H1 (cell line): ENCODE measurements around the gene APBB1. TPM values are rescaled to one million over a fixed set of nuclear protein-coding genes. Genes with fewer than 3 reads are reported as not detected.

ENCODE experiments used
- CTCF ChIA-PET: fragments of 300-600 bp; sonication (Branson Sonifier 250); formaldehyde crosslinking; loops from one replicate; lab custom pipeline; 2021; ENCODE audit not compliant: partially characterized antibody; lab: Charles Lee
- POLR2A ChIA-PET: fragments of 300-600 bp; sonication (Branson Sonifier 250); formaldehyde crosslinking; loops from one replicate; lab custom pipeline; 2021; ENCODE audit warnings: inconsistent platforms; ENCODE audit not compliant: partially characterized antibody; lab: Charles Lee
- DNase-seq, 2 experiments: peaks; one replicate each; pipeline versions ENCODE4 v3.0.0 to v3.0.0-alpha.2; 2010 to 2022; ENCODE audit warnings: low spot score in 2 of 2, low read depth in 1 of 2, mixed read lengths in 1 of 2
- FAIRE-seq: peaks from 2 replicates; lab custom pipeline; 2011; peaks lifted over from hg19 to GRCh38; lab: Jason Lieb, UNC
- H2AFZ ChIP-seq: 2 replicates; pipeline ENCODE4 v1.8.1; 2012; ENCODE audit warnings: low read length, inconsistent platforms
- H2AK5ac ChIP-seq: 2 replicates; pipeline ENCODE4 v1.6.1; 2013; ENCODE audit warnings: low read depth, low read length
- H2BK120ac ChIP-seq: replicated peaks from 2 replicates; pipeline ENCODE3; 2013; ENCODE audit warnings: low read depth, low read length, inconsistent platforms
- H2BK12ac ChIP-seq: 2 replicates; pipeline ENCODE4 v1.6.1; 2013; ENCODE audit warnings: low read depth, low read length
- H2BK15ac ChIP-seq: 2 replicates; pipeline ENCODE4 v1.6.1; 2013; ENCODE audit warnings: low read length
- H2BK20ac ChIP-seq: 2 replicates; pipeline ENCODE4 v1.6.1; 2013; ENCODE audit warnings: low read length
- H2BK5ac ChIP-seq: 2 replicates; pipeline ENCODE4 v1.6.1; 2013; ENCODE audit warnings: low read depth, low read length
- H3K14ac ChIP-seq: 2 replicates; pipeline ENCODE4 v1.6.1; 2013; ENCODE audit warnings: inconsistent platforms; ENCODE audit not compliant: insufficient read length
- H3K18ac ChIP-seq: 2 replicates; pipeline ENCODE4 v1.6.1; 2013; ENCODE audit warnings: low read length; ENCODE audit errors: extremely low read depth
- H3K23ac ChIP-seq: 2 replicates; pipeline ENCODE4 v1.6.1; 2013; ENCODE audit warnings: inconsistent platforms; ENCODE audit not compliant: insufficient read length
- H3K23me2 ChIP-seq: 2 replicates; pipeline ENCODE4 v1.6.1; 2013; ENCODE audit warnings: low read depth, low read length
- H3K27ac ChIP-seq: 2 replicates; pipeline ENCODE4 v1.6.1; 2011; ENCODE audit warnings: low read depth, low read length, inconsistent platforms
- H3K27me3 ChIP-seq, 4 experiments: replicated peaks in 1 of 4; 1 replicate in 1 of 4; 2 replicates in 3 of 4; pipeline versions ENCODE4 v1.6.1 to v1.8.1; 2011 to 2013; ENCODE audit warnings: low read length in 3 of 4, mild to moderate bottlenecking in 3 of 4, inconsistent platforms in 2 of 4, mixed read lengths in 2 of 4, moderate library complexity in 1 of 4; ENCODE audit not compliant: control insufficient read depth in 3 of 4, insufficient read depth in 3 of 4; ENCODE audit errors: extremely low read depth in 1 of 4
- H3K36me3 ChIP-seq, 4 experiments: 2 replicates each; pipeline versions ENCODE4 v1.6.1 to v1.8.1; 2011 to 2013; ENCODE audit warnings: mild to moderate bottlenecking in 4 of 4, low read length in 3 of 4, moderate library complexity in 2 of 4, control low read depth in 1 of 4, inconsistent platforms in 1 of 4; ENCODE audit not compliant: insufficient read depth in 4 of 4, control insufficient read depth in 2 of 4
- H3K4ac ChIP-seq: replicated peaks from 2 replicates; pipeline ENCODE3; 2013; ENCODE audit warnings: low read length, low read depth, mixed read lengths, inconsistent platforms; ENCODE audit not compliant: insufficient read length
- H3K4me1 ChIP-seq, 4 experiments: replicated peaks in 1 of 4; 1 replicate in 1 of 4; 2 replicates in 3 of 4; pipeline versions ENCODE4 v1.6.1 to v1.8.1; 2011 to 2013; ENCODE audit warnings: low read length in 3 of 4, inconsistent platforms in 2 of 4, mixed read lengths in 1 of 4; ENCODE audit not compliant: insufficient read depth in 4 of 4, control insufficient read depth in 3 of 4
- H3K4me2 ChIP-seq, 2 experiments: 2 replicates each; pipeline versions ENCODE4 v1.6.1 to v1.8.1; 2011 to 2013; ENCODE audit warnings: low read depth in 2 of 2, low read length in 2 of 2, control low read depth in 1 of 2, inconsistent platforms in 1 of 2, mild to moderate bottlenecking in 1 of 2; ENCODE audit not compliant: insufficient read depth in 1 of 2
- H3K4me3 ChIP-seq, 4 experiments: fragments of 200-600, 300-600 bp in 1 of 4; sonication (generic), shearing (Covaris generic), sonication (Bioruptor Twin) in 1 of 4; 2 replicates each; pipeline versions ENCODE4 v1.5.1 to v1.8.1; 2011 to 2016; ENCODE audit warnings: low read length in 4 of 4, low read depth in 3 of 4, control low read depth in 2 of 4, inconsistent platforms in 2 of 4, mild to moderate bottlenecking in 2 of 4, mixed read lengths in 1 of 4, moderate library complexity in 1 of 4; ENCODE audit not compliant: insufficient read depth in 2 of 4; ENCODE audit errors: extremely low read depth in 1 of 4
- H3K56ac ChIP-seq: replicated peaks from 2 replicates; pipeline ENCODE3; 2013; ENCODE audit warnings: low read depth, mild to moderate bottlenecking, mixed read lengths, low read length, inconsistent platforms; ENCODE audit not compliant: insufficient read length
- H3K79me1 ChIP-seq: 2 replicates; pipeline ENCODE4 v1.6.1; 2013; ENCODE audit warnings: low read depth, low read length, control low read depth
- H3K79me2 ChIP-seq, 2 experiments: 2 replicates each; pipeline versions ENCODE4 v1.6.1 to v1.8.1; 2012 to 2013; ENCODE audit warnings: low read length in 2 of 2, mild to moderate bottlenecking in 2 of 2, inconsistent platforms in 1 of 2; ENCODE audit not compliant: insufficient read depth in 2 of 2, control insufficient read depth in 1 of 2
- H3K9ac ChIP-seq, 4 experiments: replicated peaks in 1 of 4; 1 replicate in 1 of 4; 2 replicates in 3 of 4; pipeline versions ENCODE4 v1.6.1 to v1.8.1; 2011 to 2013; ENCODE audit warnings: low read depth in 3 of 4, low read length in 3 of 4, control low read depth in 2 of 4, mild to moderate bottlenecking in 2 of 4, moderate library complexity in 2 of 4, inconsistent platforms in 1 of 4; ENCODE audit errors: extremely low read depth in 1 of 4
- H3K9me3 ChIP-seq, 2 experiments: 2 replicates each; pipeline versions ENCODE4 v1.6.1 to v1.8.1; 2012 to 2013; ENCODE audit warnings: mild to moderate bottlenecking in 2 of 2, moderate library complexity in 2 of 2, control low read depth in 1 of 2, inconsistent platforms in 1 of 2, low read depth in 1 of 2, low read length in 1 of 2, mixed read lengths in 1 of 2; ENCODE audit not compliant: insufficient read depth in 2 of 2
- H4K20me1 ChIP-seq, 2 experiments: replicated peaks in 1 of 2; 2 replicates each; pipeline versions ENCODE3 to v1.8.1; 2011 to 2013; ENCODE audit warnings: inconsistent platforms in 2 of 2, low read length in 2 of 2, mild to moderate bottlenecking in 1 of 2; ENCODE audit not compliant: insufficient read depth in 2 of 2, control insufficient read depth in 1 of 2
- H4K5ac ChIP-seq: 2 replicates; pipeline ENCODE4 v1.6.1; 2013; ENCODE audit warnings: low read length, low read depth, mixed read lengths, inconsistent platforms; ENCODE audit not compliant: insufficient read length
- H4K8ac ChIP-seq: 2 replicates; pipeline ENCODE4 v1.8.0; 2013; ENCODE audit warnings: mild to moderate bottlenecking, moderate library complexity, low read length, inconsistent platforms; ENCODE audit not compliant: insufficient read depth; ENCODE audit errors: extremely low read depth
- H4K91ac ChIP-seq: replicated peaks from 2 replicates; pipeline ENCODE3; 2013; ENCODE audit warnings: low read length, mixed read lengths, inconsistent platforms; ENCODE audit not compliant: insufficient read length
- CREB1 ChIP-seq: IDR thresholded peaks from 2 replicates; pipeline ENCODE4 v1.6.1; 2012; ENCODE audit warnings: inconsistent platforms
- CTBP2 ChIP-seq: IDR thresholded peaks from 2 replicates; pipeline ENCODE4 v1.7.0; 2011; ENCODE audit warnings: borderline replicate concordance, mild to moderate bottlenecking, moderate library complexity, mixed read lengths, low read length; ENCODE audit not compliant: insufficient read depth, insufficient read length
- EP300 ChIP-seq, 2 experiments: IDR thresholded peaks; 1 replicate in 1 of 2; 2 replicates in 1 of 2; pipeline ENCODE4 v1.6.1; 2011 to 2012; ENCODE audit warnings: low read depth in 2 of 2, low read length in 2 of 2, mild to moderate bottlenecking in 2 of 2, borderline replicate concordance in 1 of 2, inconsistent platforms in 1 of 2, moderate library complexity in 1 of 2
- NANOG ChIP-seq: IDR thresholded peaks from 2 replicates; pipeline ENCODE4 v1.6.1; 2011; ENCODE audit warnings: low read length, low read depth, mild to moderate bottlenecking, inconsistent platforms; ENCODE audit not compliant: insufficient read depth, poor library complexity, severe bottlenecking
- POU5F1 ChIP-seq: IDR thresholded peaks from 2 replicates; pipeline ENCODE4 v1.6.1; 2011; ENCODE audit warnings: low read depth, mild to moderate bottlenecking, low read length, moderate library complexity
- RFX5 ChIP-seq: IDR thresholded peaks from 2 replicates; pipeline ENCODE4 v1.6.1; 2011; ENCODE audit warnings: low read depth, low read length, improper control_type of control experiment, borderline replicate concordance
- RXRA ChIP-seq: IDR thresholded peaks from 2 replicates; pipeline ENCODE4 v1.6.1; 2011; ENCODE audit warnings: low read depth, mild to moderate bottlenecking, low read length, moderate library complexity; ENCODE audit not compliant: insufficient read depth
- SAP30 ChIP-seq: fragments of 300-600 bp; sonication (generic); IDR thresholded peaks from 2 replicates; pipeline ENCODE4 v1.7.1; 2012; ENCODE audit warnings: low read length, moderate library complexity, mild to moderate bottlenecking, inconsistent platforms; ENCODE audit not compliant: insufficient read depth, insufficient replicate concordance
- SIRT6 ChIP-seq: IDR thresholded peaks from one replicate; pipeline ENCODE4 v1.7.1; 2012; ENCODE audit warnings: low read length, inconsistent platforms
- SRF ChIP-seq: IDR thresholded peaks from 2 replicates; pipeline ENCODE4 v1.6.1; 2011; ENCODE audit warnings: mild to moderate bottlenecking, low read depth, low read length, moderate library complexity
- TAF1 ChIP-seq: IDR thresholded peaks from 2 replicates; pipeline ENCODE4 v1.6.1; 2011; ENCODE audit warnings: mild to moderate bottlenecking, low read depth, low read length
- TEAD4 ChIP-seq: IDR thresholded peaks from 2 replicates; pipeline ENCODE4 v1.6.1; 2012; ENCODE audit warnings: low read depth, low read length, inconsistent platforms, mixed read lengths
- WGBS, 2 experiments: shearing (Covaris generic) in 1 of 2; methylation state at CpG; one replicate each; pipeline versions ENCODE4 v1.1.6 to v1.1.7; 2013 to 2015; ENCODE audit warnings: low lambda C conversion rate in 2 of 2, mixed read lengths in 2 of 2, inconsistent platforms in 1 of 2, low coverage in 1 of 2, missing lambda C conversion rate in 1 of 2; ENCODE audit not compliant: insufficient replicate concordance in 2 of 2, insufficient coverage in 1 of 2, insufficient read length in 1 of 2; ENCODE audit errors: extremely low coverage in 1 of 2, missing lambda C conversion rate in 1 of 2; 5-methylcytosine and 5-hydroxymethylcytosine counted together
- polyA plus RNA-seq, 7 experiments: library from polyadenylated mRNA; depleted of rRNA in 3 of 7; stranded (reverse) in 5 of 7; unstranded in 2 of 7; fragments of >200 nt in 5 of 7; fragments of 200-250 nt in 2 of 7; gene quantifications; 1 replicate in 5 of 7; 2 replicates in 1 of 7; 4 replicates in 1 of 7; pipeline versions ENCODE4 v1.2.1 to v1.2.3, GENCODE V29; 2011 to 2013; ENCODE audit warnings: missing spikeins in 2 of 7, mixed read lengths in 2 of 7
- total RNA-seq: library from RNA; stranded (reverse); fragmentation: NEBNext Ultra II Directional; extraction: Animal tissue kit (Norgen Biotek cat#: 25700); gene quantifications from 2 replicates; pipeline ENCODE4 v1.2.1, GENCODE V29; 2021
- TF ChIP-seq, protein P1 (sequence below): IDR thresholded peaks from 2 replicates; pipeline ENCODE4 v1.6.1; 2012; ENCODE audit warnings: inconsistent platforms

The APBB1 gene
- total and polyA plus RNA-seq, 2 of the 8 experiments (the other 6 are each of a cell fraction or from before 2014, with no cell fraction given) = 23.9 to 33.1 TPM

- FAIRE-seq = no peak
- WGBS, 2 experiments = 94% methylated on average over 7 of the region's 7 CpGs; no CpG with 5 or more reads in 1 of the 2 experiments
Observed at GRCh38 chr11:6401464-6401863, 17.4 kb downstream of the APBB1 start.

More at GRCh38 chr11:6401464-6401863, 17.4 kb downstream of the APBB1 start:
- Histone ChIP-seq H2BK15ac (no peak overlapping the region), H3K9ac (no peak overlapping the region), H4K8ac (no peak overlapping the region), H3K36me3 (peaks cover 0 to 2% (median 0%) of the 10 kb centered on the region in 4 experiments; a peak in 1 of 8 replicates), H3K14ac (no peak overlapping the region), H3K79me1 (no peaks in the 10 kb centered on the region), H3K27ac (no peak overlapping the region), H3K56ac (no peak overlapping the region), H3K79me2 (no peaks in the 10 kb centered on the region), H2BK20ac (no peak overlapping the region), H2BK120ac (no peak overlapping the region), H4K20me1 (peaks cover 2 to 12% of the 10 kb centered on the region in 2 experiments), H2BK12ac (no peak overlapping the region), H3K9me3 (no peaks in the 10 kb centered on the region), H3K27me3 (no peaks in the 10 kb centered on the region), H3K4ac (no peak overlapping the region), H3K4me2 (no peak overlapping the region), H3K18ac (no peak overlapping the region), H3K4me1 (peaks cover 8 to 15% (median 10%) of the 10 kb centered on the region in 4 experiments), H2AFZ (no peak overlapping the region), H3K23ac (no peak overlapping the region), H4K5ac (no peak overlapping the region), H3K4me3 (no peak overlapping the region), H2AK5ac (no peak overlapping the region), H3K23me2 (no peaks in the 10 kb centered on the region), H4K91ac (no peak overlapping the region), H2BK5ac (peak overlapping the region; percentile 39; the same call in 1 of the 2 replicates)
- ChIA-PET CTCF (interaction anchor here (0.7 to 9.5 kb wide), 7 partner anchors 8 to 42 kb away, joined by 3 to 79 read pairs (median 9); partner anchors contain the start of gene HPX), POLR2A (interaction anchor here (0.6 kb wide), 1 partner anchor 73 kb away, joined by 3 read pairs; the partner anchor contains the start of gene TRIM3)
- no peak for DNase-seq
- TF ChIP-seq CREB1 (no peak), SAP30 (no peak), RXRA (no peak), TAF1 (no peak), SIRT6 (no peak), RFX5 (no peak), TEAD4 (no peak), NANOG (no peak), SRF (no peak), CTBP2 (no peak), EP300 (IDR thresholded peaks at IDR 0.05; ENCODE audit: borderline replicate concordance in 1 of 2, low read depth in 2 of 2, low read length in 2 of 2) (no peak), POU5F1 (no peak)
- TF ChIP-seq, protein P1, sequence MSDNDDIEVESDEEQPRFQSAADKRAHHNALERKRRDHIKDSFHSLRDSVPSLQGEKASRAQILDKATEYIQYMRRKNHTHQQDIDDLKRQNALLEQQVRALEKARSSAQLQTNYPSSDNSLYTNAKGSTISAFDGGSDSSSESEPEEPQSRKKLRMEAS = no peak
